NCI-H2196 treated with DMSO at 0.1 percent for 48 hours (cell line): ENCODE results near the gene RXFP2.
A peak's percentile ranks its signal among the peaks of the same experiment; 100 is the strongest.

Experiments used
- DNase-seq: peaks from one replicate; lab custom pipeline; 2025; ENCODE audit not compliant: unreplicated experiment; lab: John Stamatoyannopoulos, UW

RXFP2 gene

GRCh38 chr13:31815361-31816144, 76.2 kb downstream of the RXFP2 start:
- no peak for DNase-seq

- DNase-seq = no peak
Measured at GRCh38 chr13:31818236-31818635, 78.9 kb downstream of the RXFP2 start.

DNA sequence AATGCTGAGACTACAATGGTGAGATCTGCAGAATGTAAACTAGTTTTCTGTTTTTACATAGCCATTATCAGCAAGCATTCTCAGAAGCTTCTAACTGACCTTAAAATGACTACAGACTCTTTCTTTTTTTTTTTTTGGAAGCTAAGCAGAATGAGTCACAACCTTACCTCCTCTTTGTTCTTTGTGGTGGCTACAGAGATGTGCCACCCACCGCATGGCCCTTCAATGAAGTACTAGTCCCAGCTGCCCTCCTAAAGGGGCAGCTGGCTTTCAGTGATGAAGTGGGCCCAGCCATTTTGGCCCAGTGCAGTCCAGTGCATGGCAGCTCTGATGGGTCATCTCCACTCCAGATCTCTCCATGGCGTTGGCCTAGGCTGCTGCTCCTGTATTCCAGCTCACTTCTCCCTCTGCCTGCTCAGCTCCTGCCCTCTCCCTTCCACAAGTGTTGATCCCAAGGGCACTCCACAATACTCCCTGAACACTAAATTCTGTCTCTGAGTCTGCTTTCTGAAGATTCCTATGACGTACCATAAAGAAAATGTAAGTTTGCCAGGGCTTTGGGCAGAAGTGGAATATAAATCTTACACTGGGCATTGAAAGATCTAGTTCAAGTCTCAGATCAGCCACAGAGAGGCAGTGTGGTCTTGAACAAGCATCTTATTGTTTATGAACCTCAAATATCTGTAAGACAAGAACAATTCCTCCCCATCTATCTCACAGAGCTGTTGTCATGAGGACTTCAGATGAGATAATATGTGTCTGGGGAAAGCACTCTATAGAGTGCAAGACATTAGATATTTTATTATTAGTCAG, 85.6 kb downstream of the RXFP2 start:
- no peak for DNase-seq

DNA sequence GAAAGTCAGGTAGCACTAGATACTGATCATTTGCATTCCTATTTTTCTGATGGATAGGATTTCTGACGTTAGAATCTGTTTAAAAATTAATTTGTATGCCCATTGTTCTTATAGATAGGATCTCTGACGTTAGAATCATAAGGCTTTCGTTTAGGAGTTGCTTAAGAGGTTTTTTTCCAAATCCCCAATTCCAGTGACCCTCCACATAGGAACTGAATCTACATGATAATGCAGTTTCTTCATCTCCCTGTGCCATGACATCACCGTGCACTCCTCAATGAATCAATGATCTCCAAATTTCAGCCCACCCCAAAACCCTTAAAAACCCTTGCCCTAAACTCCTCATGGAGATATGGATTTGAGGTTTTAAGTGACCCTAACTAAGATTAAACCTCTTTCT, 87.2 kb downstream of the RXFP2 start:
- DNase-seq = no peak

- no peak for DNase-seq
Measured at GRCh38 chr13:31827707-31828106, 88.4 kb downstream of the RXFP2 start.

- no peak for DNase-seq
Measured at GRCh38 chr13:31835932-31836331, 96.6 kb downstream of the RXFP2 start.

- DNase-seq = no peak
Measured at GRCh38 chr13:31843044-31843443, 103.7 kb downstream of the RXFP2 start.

DNA sequence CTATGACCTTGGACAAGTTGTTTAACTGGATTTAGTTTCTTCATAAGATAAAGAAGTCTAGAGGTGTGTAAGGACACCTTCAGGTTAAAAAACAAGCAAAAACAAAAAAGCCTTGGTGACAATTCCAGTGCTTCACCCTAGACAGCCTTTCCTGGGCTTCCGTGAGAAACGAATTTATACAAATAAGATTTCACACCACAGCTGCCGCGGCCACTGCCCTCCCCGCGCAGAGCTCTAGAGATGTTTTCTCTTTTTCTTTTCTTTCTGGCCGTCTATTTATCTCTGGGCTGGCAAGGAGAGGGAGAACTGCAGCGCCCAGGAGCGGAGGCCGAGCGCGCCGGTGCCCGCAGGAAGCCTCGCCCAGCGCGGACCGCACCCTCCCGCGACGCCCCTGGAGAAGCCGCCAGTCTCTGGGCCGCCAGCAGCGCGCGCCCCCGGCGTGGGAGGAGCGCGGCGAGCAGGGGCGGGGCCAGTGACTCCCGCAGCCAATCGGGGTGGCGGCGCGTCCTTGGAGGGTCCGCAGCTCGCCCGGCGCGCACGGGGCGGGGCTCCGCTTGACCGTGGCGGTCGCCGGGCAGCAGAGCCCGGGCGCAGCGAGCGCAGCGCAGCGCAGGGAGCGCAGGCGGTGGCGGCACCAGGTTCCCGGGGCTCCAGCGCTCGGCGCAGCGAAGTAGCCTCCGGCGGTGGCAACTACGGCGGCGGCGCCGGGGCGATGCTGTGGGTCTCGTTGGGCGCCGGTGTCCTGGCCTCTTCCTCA, 107.0 kb downstream of the RXFP2 start:
- DNase-seq = peak; percentile 56

DNA sequence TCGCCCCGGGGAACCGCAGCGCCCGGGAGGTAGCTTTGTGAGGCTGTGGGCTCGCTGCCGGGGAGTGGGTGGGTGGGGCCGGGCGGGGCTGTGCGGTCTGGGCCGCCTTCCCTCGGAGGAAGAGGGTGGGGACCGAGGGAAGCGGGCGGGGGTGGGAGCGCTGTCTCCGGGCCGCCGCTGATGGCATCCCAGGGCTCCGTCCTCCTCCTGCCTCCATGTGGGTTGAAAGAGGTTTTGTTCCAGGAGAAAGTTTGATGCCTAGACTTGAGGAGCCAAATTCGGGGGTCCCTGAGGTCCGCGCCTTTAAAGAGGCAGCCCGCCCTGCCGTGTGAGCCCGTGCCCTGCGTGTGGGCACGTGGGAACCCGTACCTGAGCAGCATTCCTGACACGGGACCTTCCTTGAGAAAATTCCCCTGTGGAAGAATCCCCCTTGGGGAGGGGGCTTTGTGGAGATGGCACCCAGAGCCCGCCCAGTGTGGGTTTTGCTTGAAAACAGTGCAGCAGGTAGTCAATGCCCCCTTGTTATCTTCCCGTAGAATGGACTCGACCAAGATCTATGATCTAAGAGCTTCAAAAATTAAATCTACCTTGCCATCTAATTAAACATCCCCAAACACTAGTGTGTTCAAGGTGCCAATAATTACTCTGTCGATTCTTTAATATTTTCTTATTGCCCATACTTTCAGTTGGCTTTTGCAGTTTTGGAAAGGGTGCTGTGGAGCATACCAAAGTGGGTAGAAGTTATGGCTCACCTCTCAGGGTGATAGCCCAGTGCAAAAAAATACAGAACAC, 107.8 kb downstream of the RXFP2 start:
- no peak for DNase-seq

DNA sequence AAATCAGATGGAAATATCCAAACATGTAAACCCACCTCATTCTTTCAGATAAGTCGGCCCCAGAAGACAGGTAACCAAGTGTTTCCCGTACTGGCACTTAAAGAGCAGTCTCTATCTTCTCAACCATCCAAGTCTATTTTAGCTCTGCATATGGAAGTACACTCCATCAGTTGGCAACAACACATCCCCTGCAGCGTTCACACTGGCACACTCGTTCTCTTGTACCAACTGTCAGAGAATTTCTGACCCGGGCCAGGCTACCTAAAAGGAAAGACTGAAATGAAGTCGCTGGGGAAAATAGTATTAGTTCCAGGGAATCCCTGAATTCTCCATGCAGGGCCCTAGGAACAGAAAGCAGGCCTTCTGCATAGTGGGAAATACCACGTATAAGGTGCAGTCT, 109.3 kb downstream of the RXFP2 start:
- no peak for DNase-seq

DNA sequence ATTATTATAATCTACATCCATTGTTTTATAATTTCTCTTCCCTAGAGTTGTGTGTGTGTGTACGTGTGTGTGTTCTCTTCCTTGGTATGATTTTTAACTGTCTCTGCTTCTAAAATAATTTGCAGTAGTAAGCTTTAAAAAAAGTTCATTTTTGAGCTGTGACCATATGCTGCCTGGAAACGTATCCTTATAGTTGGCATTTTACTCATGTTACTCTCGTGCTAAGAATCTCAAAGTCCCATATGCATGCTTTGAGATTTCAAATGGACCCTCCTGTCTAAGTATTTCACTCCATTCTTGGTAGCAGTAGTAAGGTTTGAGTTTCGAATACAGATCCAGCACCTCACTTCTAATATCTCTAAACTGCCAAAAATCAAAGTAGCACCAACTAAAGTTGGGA, 109.9 kb downstream of the RXFP2 start:
- DNase-seq = no peak

GRCh38 chr13:31850041-31850555, 110.8 kb downstream of the RXFP2 start:
- DNase-seq = no peak

DNA sequence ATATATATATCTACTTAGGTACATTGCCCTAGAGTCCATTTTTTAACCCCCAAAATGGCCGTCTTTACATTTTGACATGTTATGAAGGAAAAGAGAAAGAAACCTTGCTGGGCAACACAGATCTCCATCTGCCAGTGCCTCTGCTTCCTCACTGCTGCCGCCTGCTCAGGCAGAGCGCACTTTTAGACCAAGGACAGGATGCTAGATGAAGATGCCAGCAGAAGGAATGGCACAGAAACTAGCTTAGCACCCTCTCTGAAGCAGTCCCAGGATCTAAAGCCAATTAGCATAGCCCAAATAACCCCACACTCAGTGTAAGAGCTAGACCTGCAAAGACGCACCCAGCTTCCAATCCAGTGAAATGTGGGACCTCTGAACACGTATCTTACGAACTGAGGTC, 111.9 kb downstream of the RXFP2 start:
- no peak for DNase-seq
